ENCODE measurements around the gene LRRC56. TPM values are rescaled to one million over a fixed set of nuclear protein-coding genes. Genes with fewer than 3 reads are reported as not detected.

LRRC56 gene
- total RNA-seq, 1 donor from 2014 or later: 0.82 TPM

DNA sequence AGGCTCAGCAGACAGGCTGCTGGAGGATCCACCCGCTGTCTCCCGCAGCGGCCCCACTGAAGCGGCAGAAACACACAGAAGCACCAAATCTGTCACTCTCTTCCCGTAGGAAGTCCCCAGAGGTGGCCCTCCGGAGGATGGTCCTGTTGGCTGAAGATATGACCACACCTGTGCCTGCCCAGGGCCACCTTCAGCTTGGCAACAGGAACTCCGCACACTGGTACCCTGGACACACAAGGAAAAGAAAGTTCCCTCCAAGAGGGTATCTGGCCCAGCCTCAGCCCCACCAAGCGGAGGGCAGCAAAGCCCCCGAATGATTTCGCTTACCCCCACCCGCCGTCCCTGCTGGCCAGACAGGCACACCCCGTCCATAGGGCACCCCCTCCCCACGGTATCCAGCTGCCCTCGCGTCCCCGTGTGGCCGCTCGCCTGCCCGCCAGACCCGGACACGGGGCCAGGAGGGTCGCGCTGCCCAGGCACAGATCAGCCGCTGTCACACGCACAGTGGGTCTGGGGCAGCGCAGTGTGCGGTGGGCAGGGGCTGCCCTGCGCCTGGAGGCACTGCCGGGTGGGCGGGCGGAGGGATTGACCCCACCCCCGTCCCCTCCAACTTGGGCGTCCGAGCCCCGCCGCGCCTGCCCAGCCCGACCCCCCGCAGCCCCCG lies 30.4 kb downstream of the LRRC56 start:
- FAIRE-seq: no peak
- no peak overlapping the region for H3K27ac ChIP-seq (ENCODE audit: low read depth, low read length)
- peaks cover 8% of the 10 kb centered on the region for H3K36me3 Mint-ChIP-seq (ENCODE audit: low read depth, unreplicated experiment)
- peak overlapping the region; percentile 51 for H3K27ac Mint-ChIP-seq (ENCODE audit: unreplicated experiment)
- peak overlapping the region; percentile 63 for H2AFZ ChIP-seq (ENCODE audit: low read depth, low read length)
- H3K27me3 Mint-ChIP-seq (ENCODE audit: low read depth, unreplicated experiment): no peaks in the 10 kb centered on the region
- no peaks in the 10 kb centered on the region for H3K36me3 ChIP-seq (ENCODE audit: insufficient read depth, low read length)
- no peak for DNase-seq (ENCODE audit: low read depth)
- H3K27me3 ChIP-seq (ENCODE audit: insufficient read depth, low read length): no peaks in the 10 kb centered on the region
- no peaks in the 10 kb centered on the region for H4K20me1 ChIP-seq (ENCODE audit: insufficient read depth, low read length)
- peak overlapping the region; percentile 62 for H3K9ac ChIP-seq (ENCODE audit: low read length)
- peak overlapping the region; percentile 57 for H3K4me3 ChIP-seq (ENCODE audit: insufficient read depth, low read depth, low read length)
- TF ChIP-seq, protein P1, sequence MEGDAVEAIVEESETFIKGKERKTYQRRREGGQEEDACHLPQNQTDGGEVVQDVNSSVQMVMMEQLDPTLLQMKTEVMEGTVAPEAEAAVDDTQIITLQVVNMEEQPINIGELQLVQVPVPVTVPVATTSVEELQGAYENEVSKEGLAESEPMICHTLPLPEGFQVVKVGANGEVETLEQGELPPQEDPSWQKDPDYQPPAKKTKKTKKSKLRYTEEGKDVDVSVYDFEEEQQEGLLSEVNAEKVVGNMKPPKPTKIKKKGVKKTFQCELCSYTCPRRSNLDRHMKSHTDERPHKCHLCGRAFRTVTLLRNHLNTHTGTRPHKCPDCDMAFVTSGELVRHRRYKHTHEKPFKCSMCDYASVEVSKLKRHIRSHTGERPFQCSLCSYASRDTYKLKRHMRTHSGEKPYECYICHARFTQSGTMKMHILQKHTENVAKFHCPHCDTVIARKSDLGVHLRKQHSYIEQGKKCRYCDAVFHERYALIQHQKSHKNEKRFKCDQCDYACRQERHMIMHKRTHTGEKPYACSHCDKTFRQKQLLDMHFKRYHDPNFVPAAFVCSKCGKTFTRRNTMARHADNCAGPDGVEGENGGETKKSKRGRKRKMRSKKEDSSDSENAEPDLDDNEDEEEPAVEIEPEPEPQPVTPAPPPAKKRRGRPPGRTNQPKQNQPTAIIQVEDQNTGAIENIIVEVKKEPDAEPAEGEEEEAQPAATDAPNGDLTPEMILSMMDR (IDR thresholded peaks at IDR 0.05; ENCODE audit: insufficient read depth, low read depth, low read length): no peak
- no peak for TF ChIP-seq EZH2 (IDR thresholded peaks at IDR 0.05; ENCODE audit: insufficient read depth, low read length)
- H3K79me2 ChIP-seq (ENCODE audit: insufficient read depth, low read length): no peaks in the 10 kb centered on the region
- no peaks in the 10 kb centered on the region for H3K9me3 ChIP-seq (ENCODE audit: insufficient read depth, low read depth, low read length)
- H3K9me3 Mint-ChIP-seq (ENCODE audit: unreplicated experiment): no peaks in the 10 kb centered on the region
- H3K4me1 ChIP-seq (ENCODE audit: insufficient read depth, low read length): peaks cover 7% of the 10 kb centered on the region
- H3K4me3 Mint-ChIP-seq (ENCODE audit: unreplicated experiment): peak overlapping the region; percentile 87
- H3K4me2 ChIP-seq (ENCODE audit: low read length): peak overlapping the region; percentile 90
- H3K4me1 Mint-ChIP-seq (ENCODE audit: low read depth, unreplicated experiment): peaks cover 3% of the 10 kb centered on the region

DNA sequence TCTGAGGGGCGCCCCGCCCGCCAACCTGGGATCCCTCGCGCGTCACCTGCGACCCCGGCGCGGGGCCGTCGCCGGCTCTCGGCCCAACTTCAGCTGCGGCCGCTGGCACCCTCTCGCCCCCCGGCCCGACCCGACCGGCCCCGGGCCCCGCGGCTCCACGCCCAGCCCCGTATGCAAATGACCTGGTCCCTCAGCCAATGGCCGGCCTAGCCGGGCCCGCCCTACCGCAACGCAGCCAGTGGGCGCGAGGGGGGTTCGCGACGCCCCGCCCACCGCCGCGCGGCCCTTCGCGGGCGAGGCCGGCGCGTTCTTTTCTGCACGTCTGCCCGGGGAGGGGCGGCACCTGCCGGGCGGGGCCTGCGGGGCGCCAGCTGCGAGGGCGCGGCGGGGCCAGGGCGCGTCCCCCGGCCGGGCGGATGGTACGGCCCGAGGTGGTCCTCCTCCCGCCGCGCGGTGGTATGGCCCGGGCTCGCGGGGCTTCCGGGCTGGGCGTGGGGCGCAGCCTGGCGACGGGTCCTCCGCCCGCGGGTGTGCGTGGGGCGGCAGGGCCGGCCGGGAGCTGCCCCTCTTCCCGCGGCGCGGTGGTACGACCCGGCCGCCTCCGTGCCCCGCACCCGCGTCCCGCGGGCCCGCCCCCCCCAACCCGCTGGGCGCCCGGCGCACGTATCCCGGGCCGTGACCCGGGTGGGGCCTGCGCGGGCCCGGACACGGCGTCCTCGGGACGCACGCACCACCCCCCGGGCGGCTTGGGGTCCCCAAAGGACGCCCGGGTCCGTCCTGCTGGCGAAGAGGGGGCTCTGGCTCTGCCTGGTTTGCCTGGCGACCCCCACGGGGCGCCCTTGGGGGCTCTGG lies 31.2 kb downstream of the LRRC56 start:
- Histone ChIP-seq H2AFZ (ENCODE audit: low read depth, low read length) (peak overlapping the region; percentile 63), H3K9me3 (ENCODE audit: insufficient read depth, low read depth, low read length) (no peaks in the 10 kb centered on the region)
- H3K9me3 Mint-ChIP-seq (ENCODE audit: unreplicated experiment): no peaks in the 10 kb centered on the region

More for the DNA sequence above, 31.2 kb downstream of the LRRC56 start:
- Histone ChIP-seq H3K4me1 (ENCODE audit: insufficient read depth, low read length) (peaks cover 7% of the 10 kb centered on the region), H3K9ac (ENCODE audit: low read length) (peak overlapping the region; percentile 75), H4K20me1 (ENCODE audit: insufficient read depth, low read length) (no peaks in the 10 kb centered on the region), H3K4me2 (ENCODE audit: low read length) (peak overlapping the region; percentile 90), H3K27ac (ENCODE audit: low read depth, low read length) (no peak overlapping the region), H3K27me3 (ENCODE audit: insufficient read depth, low read length) (no peaks in the 10 kb centered on the region), H3K4me3 (ENCODE audit: insufficient read depth, low read depth, low read length) (peak overlapping the region; percentile 57), H3K36me3 (ENCODE audit: insufficient read depth, low read length) (no peaks in the 10 kb centered on the region), H3K79me2 (ENCODE audit: insufficient read depth, low read length) (no peaks in the 10 kb centered on the region)
- FAIRE-seq (no peak), DNase-seq (ENCODE audit: low read depth) (peak; percentile 68)
- H3K36me3 Mint-ChIP-seq (ENCODE audit: low read depth, unreplicated experiment): peaks cover 7% of the 10 kb centered on the region
- H3K27ac Mint-ChIP-seq (ENCODE audit: unreplicated experiment): peak overlapping the region; percentile 72
- peaks cover 3% of the 10 kb centered on the region for H3K4me1 Mint-ChIP-seq (ENCODE audit: low read depth, unreplicated experiment)
- peaks cover 4% of the 10 kb centered on the region for H3K27me3 Mint-ChIP-seq (ENCODE audit: low read depth, unreplicated experiment)
- peak overlapping the region; percentile 81 for H3K4me3 Mint-ChIP-seq (ENCODE audit: unreplicated experiment)
- TF ChIP-seq, protein P1 (IDR thresholded peaks at IDR 0.05; ENCODE audit: insufficient read depth, low read depth, low read length): no peak
- peak; percentile 13 for TF ChIP-seq EZH2 (IDR thresholded peaks at IDR 0.05; ENCODE audit: insufficient read depth, low read length)

Data from astrocyte (in vitro differentiated cells and primary cell).